LNCaP clone FGC (cell line): Measurements from ENCODE around the gene LHX2.
"Not testable (repeated sequence)": the region's sequence is repeated elsewhere in the genome, so short reads cannot be mapped to it uniquely, and the experiment has no call there.

ENCODE experiments used
- DNase-seq: peaks from one replicate; pipeline ENCODE4 v3.0.0-alpha.2; 2011; ENCODE audit warnings: low read depth
- H3K4me3 ChIP-seq: 2 replicates; pipeline ENCODE4 v1.5.1; 2011; ENCODE audit warnings: mild to moderate bottlenecking, low read depth, low read length, control low read depth
- TF ChIP-seq, protein P1 (sequence below): IDR thresholded peaks from 2 replicates; pipeline ENCODE4 v1.5.1; 2012; ENCODE audit warnings: mild to moderate bottlenecking; ENCODE audit not compliant: control insufficient read depth, insufficient read depth; ENCODE audit errors: extremely low read depth

The LHX2 gene

DNA sequence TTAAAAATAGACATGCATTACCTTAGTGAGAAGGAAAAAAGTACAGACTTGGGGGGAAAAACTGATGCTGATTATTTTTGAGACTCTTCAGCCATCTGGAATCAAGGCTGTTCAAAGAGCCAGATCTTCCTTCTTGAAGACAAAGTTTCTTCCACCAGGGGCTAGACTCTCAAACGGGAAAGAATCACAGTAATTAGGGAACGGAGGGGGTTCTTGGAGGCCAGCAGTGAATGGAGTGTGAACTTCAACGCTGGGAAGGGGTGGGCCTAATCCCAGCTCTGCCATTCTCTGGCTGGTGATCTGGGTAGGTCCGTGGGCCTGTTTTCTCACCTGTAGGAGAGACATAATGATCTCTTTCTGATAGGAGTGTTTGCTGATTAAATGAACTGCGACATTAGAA is 21.1 kb upstream of the LHX2 start:
- TF ChIP-seq, protein P1, sequence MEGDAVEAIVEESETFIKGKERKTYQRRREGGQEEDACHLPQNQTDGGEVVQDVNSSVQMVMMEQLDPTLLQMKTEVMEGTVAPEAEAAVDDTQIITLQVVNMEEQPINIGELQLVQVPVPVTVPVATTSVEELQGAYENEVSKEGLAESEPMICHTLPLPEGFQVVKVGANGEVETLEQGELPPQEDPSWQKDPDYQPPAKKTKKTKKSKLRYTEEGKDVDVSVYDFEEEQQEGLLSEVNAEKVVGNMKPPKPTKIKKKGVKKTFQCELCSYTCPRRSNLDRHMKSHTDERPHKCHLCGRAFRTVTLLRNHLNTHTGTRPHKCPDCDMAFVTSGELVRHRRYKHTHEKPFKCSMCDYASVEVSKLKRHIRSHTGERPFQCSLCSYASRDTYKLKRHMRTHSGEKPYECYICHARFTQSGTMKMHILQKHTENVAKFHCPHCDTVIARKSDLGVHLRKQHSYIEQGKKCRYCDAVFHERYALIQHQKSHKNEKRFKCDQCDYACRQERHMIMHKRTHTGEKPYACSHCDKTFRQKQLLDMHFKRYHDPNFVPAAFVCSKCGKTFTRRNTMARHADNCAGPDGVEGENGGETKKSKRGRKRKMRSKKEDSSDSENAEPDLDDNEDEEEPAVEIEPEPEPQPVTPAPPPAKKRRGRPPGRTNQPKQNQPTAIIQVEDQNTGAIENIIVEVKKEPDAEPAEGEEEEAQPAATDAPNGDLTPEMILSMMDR: no peak
- DNase-seq: no peak
- H3K4me3 ChIP-seq: no peak overlapping the region

DNA sequence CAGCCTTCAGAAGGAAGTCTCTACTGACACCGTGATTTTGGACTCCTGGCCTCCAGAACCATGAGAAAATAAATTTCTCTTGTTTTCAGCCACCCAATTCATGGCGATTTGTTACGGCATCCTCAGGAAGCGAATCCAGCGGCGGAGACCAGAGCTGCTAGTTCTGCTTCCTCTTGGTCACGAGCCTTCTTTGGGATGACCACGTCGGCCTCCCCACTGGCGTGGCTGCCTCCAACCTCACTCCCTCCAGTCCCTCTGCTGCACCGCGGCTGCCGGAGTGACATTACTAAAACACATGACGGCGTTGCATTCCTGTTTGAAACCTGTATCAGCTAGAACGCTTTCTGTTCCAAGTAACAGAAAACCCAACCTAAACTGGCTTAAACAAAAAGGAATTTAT is 18.9 kb upstream of the LHX2 start:
- DNase-seq, H3K4me3 ChIP-seq: not testable (repeated sequence)

DNA sequence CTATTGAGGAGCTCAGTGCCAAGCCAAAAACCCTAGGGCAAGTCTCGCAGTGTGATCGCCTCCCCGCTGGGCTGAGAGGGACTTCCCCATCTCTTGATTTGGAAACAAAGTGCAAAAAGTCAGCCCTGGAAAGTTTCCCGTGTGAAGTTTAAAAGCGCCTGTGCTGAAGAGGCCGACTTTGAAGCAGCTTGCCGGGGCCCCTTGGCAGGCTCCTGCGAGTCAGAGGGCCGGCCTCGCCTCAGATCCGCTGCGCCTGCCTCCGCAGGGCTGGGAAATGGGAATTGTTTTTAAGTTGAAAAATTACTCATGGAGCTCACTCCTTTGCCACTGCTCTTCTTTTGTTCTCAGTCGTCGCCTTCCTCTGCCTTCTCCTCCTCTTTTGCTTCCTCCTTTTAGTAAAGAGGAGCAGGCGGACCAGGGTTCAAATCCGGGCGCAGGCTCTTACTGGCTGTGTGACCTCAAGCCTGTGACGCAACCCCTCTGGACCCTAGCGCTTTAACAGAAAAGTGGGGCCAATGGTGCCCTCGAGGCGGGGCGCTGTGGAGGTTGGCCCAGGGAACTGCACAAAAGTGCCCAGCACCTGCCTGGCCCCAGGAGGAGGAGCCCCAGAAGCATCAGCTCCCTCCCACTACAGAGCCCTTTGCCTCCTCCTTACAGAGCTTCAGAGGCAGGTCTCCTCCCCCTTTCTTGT is 14.7 kb upstream of the LHX2 start:
- no peak overlapping the region for H3K4me3 ChIP-seq
- TF ChIP-seq, protein P1: no peak
- DNase-seq: no peak

DNA sequence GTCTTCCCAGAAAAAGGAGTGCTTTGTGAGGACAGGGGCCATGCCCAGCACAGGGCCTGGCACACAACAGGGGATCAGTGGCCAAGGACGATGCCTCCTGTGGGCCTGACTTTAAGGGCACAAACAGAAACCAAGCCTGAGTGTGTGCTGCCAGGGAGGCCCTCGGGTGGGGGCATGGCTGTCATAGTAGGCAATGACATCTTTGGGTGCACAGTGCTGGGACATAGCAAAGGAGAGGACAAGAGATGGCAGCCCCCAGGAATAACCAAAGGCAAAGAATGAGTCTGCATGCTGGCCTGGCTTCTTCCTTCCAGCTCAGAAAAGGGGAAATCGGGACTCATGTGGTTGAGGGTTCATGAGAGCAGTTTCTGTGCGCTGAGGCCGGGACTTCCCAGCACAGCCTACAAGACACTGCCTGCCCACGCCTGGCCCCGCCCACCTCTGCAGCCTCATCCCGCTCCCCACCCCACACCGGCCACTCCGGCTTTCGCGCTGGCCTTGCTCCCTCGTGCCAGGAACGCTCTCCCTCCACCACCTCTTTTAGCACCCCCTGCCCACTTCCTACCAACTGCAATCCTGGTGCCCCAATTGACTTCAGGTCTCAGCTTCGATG is 13.8 kb upstream of the LHX2 start:
- no peak for DNase-seq
- TF ChIP-seq, protein P1: no peak
- H3K4me3 ChIP-seq: no peak overlapping the region

DNA sequence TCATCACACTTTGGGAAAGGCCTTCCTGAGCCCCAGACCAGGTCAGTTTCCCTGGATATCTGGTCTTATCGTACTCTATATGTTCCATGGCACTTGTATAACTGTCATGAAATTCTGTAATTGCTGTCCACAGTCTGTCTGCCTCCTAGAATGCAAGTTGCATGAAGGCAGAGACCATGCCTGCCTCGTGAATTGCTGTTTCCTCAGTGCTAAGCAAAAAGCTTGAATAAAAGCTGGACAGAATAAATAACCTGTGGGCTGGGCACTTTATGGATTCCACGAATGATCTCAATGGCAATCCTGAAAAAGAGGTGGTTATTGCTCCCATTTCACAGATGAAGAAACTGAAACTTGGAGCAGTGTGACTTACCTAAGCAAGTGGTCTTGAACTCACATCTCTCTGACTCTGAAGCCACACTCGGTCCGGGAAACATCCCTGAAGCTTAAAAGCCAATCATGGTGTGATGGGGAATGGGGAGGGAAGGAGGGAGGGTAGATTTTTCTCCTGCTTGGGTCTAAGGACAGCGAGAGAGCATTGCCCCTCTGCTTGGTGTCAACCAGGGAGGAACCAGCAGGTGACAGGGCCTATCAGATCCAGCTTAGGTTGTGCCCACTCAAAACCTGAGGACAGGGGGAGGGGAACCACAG is 13.2 kb upstream of the LHX2 start:
- DNase-seq: no peak
- TF ChIP-seq, protein P1: no peak
- no peak overlapping the region for H3K4me3 ChIP-seq

DNA sequence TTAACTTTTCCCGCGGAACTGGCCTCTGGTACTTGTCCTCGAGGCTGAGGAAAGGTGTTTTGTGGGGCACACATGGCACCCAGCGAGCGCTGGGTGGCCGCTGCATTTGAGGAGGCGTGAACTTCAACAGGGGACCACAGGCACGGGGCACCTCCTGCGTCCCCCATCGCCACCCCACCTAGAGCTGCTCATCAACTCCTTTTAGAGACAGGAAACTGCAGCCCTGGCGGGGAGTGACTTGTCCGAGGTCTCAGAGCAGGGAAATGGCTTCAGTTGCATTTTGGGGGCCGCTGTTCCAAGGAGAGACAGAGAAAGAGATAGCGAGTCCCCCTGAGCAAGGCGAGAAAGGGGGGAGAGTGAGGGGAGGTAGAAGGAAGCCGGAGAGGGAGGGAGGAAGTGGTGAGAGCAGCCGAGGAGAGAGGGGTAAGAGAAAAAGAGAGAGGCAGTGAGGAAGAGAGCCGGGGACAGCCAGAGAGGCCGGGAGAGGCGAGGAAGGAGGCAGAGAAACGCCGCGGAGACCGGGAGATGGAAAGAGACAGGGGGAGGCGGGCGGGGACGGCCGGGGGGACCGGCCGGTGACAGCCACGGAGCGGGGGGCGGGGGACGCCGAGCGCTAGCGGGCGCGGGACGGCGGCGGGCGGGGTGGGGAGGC is 12.5 kb upstream of the LHX2 start:
- DNase-seq: no peak
- TF ChIP-seq, protein P1: no peak
- H3K4me3 ChIP-seq: 0 out of 2 replicates have a peak overlapping the region, but pooled peaks have one; percentile 18

DNA sequence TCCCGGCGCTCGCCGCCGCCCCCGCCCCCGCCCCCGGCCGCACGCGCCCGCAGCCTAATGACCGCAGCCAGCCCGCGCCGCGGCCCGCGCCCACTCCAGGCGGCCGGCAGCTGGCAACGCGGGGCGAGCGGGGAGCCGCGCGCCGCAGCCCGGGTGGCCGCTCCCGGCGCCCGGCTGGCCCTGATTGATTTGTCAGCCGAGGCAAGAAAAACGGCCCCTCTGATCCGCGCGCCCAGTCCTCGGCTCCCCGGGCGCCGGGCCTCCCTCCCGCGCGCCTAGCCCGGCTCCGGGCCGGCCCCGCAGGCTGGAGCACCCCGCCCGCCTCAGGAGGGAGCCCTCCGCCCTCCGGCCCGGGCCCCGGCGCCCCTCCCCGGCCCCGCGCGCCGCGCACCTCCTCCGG is 11.9 kb upstream of the LHX2 start:
- no peak overlapping the region for H3K4me3 ChIP-seq
- no peak for DNase-seq
- TF ChIP-seq, protein P1: 0 out of 2 replicates have a peak, but pooled peaks have one; percentile 8
